ENCODE results near the gene ADAMTS17. TPM values are rescaled to one million over a fixed set of nuclear protein-coding genes. Genes with fewer than 3 reads are reported as not detected.

Gene ADAMTS17
- total and polyA plus RNA-seq, 8 donors: 4.2 to 16.4 (median 10.8) TPM

DNA sequence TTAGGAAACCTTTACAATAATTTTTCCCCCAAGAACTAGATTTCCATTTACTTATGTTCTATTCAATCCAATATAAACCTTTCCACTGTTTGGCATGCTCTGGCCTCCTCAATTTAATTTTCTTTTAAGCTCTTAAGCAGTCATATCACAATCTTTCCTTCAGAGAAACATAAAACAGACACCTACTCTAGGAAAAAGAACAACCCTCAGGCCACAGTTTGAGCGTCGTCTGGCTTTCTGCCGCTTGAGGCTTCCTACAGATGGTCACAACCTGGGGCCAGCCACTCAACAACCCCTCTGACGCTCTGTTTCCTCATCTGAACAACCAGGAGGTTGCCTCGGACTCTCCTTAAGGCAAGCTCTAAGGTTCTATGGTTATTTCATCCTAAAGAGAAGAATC lies 143.3 kb downstream of the ADAMTS17 start:
- Histone ChIP-seq H3K4me3 (no peak overlapping the region), H3K36me3 (no peaks in the 10 kb centered on the region), H3K4me1 (peaks cover 12 to 26% (median 20%) of the 10 kb centered on the region in 3 donors), H3K27me3 (no peaks in the 10 kb centered on the region), H3K27ac (no peak overlapping the region), H3K9me3 (no peaks in the 10 kb centered on the region)
- 93 to 94% methylated on average over 5 of the region's 5 CpGs for WGBS, 2 donors
- ATAC-seq: no peak
- no peak for FAIRE-seq
- no peak for TF ChIP-seq CTCF (IDR thresholded peaks at IDR 0.05)
- no peak for DNase-seq
- intact Hi-C loops (cut with DNase I): no loop called here

GRCh38 chr15:100196326-100197058 lies 145.3 kb downstream of the ADAMTS17 start:
- H3K9me3 ChIP-seq: no peaks in the 10 kb centered on the region
- H3K4me1 ChIP-seq: peaks cover 5 to 7% (median 5%) of the 10 kb centered on the region in 3 donors
- no peaks in the 10 kb centered on the region for H3K27me3 ChIP-seq
- FAIRE-seq: no peak
- no peak for ATAC-seq
- no peak for TF ChIP-seq CTCF (IDR thresholded peaks at IDR 0.05)
- 86 to 89% methylated on average over 14 of the region's 14 CpGs for WGBS, 2 donors
- intact Hi-C loops (cut with DNase I): no loop called here
- DNase-seq: no peak
- no peak overlapping the region for H3K4me3 ChIP-seq
- no peak overlapping the region for H3K27ac ChIP-seq
- H3K36me3 ChIP-seq: no peaks in the 10 kb centered on the region

DNA sequence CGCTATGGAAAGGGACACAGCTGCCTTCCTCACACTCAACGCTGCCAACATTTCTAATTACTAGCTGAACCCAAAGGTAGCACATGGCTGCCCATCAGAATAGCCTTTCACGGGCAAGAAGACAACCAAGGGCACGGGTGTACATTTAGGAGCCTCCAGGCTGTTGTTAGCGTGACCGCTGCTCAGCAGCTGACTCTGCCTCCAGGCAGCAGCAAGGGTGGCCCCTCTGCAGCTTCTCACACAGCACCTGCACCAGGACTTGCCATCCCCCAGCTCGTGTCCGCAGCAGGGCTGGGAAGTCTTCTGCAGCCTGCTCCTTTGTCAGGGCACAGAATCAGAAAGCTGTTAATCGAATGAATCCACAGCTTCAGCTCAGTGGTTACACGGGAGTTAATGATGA lies 146.8 kb downstream of the ADAMTS17 start:
- Histone ChIP-seq H3K4me3 (no peak overlapping the region), H3K4me1 (no peaks in the 10 kb centered on the region), H3K36me3 (no peaks in the 10 kb centered on the region), H3K27ac (no peak overlapping the region), H3K9me3 (no peaks in the 10 kb centered on the region), H3K27me3 (no peaks in the 10 kb centered on the region)
- DNase-seq: no peak
- no peak for FAIRE-seq
- TF ChIP-seq CTCF (IDR thresholded peaks at IDR 0.05): no peak
- WGBS, 2 donors: 93 to 94% methylated on average over 10 of the region's 10 CpGs
- ATAC-seq: no peak
- intact Hi-C loops (cut with DNase I): no loop called here

DNA sequence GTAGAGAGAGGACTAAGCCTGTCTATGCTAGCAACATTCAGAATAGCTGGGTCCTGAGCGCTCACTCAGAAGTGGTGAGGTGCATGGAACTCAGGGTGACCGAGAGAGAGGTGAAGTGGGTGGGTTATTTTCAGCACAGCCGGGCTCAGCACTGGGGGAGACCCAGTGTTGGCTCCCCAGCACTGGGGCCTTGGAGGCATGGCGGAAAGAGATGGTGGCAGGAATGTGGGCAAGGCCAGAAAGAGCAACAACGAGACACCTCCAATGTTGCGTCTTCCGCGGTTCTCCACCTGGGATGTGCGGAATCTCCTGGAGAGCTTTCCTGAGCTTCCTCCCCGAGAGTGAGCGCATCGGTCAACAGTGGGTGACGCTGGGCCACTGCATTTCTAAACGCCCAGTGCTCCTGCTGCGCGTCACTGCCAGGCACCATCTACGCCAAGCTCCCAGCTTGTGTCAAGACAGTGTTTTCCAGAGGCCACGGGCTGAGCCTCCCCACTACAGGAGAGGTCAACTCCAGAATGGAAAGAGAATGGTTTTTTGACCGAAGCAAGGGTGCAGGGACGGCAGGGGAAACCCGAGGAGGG lies 148.4 kb downstream of the ADAMTS17 start:
- intact Hi-C loops (cut with DNase I): no loop called here
- Histone ChIP-seq H3K4me1 (no peaks in the 10 kb centered on the region), H3K27me3 (no peaks in the 10 kb centered on the region), H3K4me3 (no peak overlapping the region), H3K36me3 (no peaks in the 10 kb centered on the region), H3K27ac (no peak overlapping the region), H3K9me3 (no peaks in the 10 kb centered on the region)
- ATAC-seq (no peak), DNase-seq (no peak), FAIRE-seq (no peak)
- WGBS, 2 donors: 95 to 96% methylated on average over 21 of the region's 21 CpGs
- TF ChIP-seq CTCF (IDR thresholded peaks at IDR 0.05): no peak
